ENCODE data around the gene HLA-DMA. TPM values are rescaled to one million over a fixed set of nuclear protein-coding genes. Genes with fewer than 3 reads are reported as not detected.

The HLA-DMA gene
- total and polyA plus RNA-seq, 7 donors: 16.3 to 131 (median 22.2) TPM

DNA sequence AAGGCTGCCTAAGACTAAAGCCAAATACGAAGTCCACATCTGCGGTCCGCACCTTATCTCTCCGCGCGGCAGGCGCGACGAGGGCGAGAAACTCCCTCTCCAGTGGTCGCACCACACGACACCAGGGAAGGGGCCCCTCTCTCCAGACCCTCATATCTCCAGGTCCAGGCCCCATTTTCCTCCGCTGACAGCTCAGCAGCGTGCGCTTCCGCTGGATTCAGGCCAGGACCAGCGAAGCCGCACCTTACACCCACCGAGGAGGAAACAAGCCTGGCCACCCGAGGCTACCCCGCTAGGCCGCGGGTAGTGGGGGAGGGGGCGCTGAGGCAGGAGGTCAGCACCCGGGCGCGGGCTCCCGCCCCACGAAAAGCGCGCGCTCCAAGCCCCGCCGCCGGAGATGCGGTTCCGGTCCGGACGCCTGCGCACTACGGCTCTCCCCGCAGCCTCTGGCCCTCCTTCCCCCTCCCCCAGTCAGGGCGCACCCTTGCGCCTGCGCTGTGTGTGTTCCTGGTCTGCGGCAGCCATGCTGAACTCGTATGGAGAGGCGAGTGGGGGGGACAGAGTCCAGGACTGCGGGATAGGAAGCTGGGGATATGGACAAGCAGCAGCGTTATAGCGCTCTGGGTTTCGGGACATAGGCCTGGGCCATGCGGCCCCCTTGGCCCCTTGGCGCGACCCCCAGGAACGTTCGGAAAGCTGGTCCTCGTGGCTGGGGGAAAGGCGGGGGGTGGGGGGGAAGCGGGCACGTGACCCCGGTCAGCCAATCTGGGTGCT lies 15.4 kb upstream of the HLA-DMA start, which contains the start of gene BRD2:
Gene BRD2, plus strand, starts transcription at position 502 of the 774 bp plus-strand sequence. CDS start 4,305 bp downstream, outside the sequence.
- H3K4me3 ChIP-seq: peak within 1 kb of the TSS; percentile 70 to 87 (median 78)
- WGBS, 2 donors: 0 to 1% methylated on average over 62 of the region's 62 CpGs
- H3K36me3 ChIP-seq: peaks cover 8 to 11% (median 11%) of the 10 kb centered on the region in 4 donors
- peaks cover 0 to 28% (median 18%) of the 10 kb centered on the region in 4 donors for H3K4me1 ChIP-seq
- peak within 1 kb of the TSS; percentile 98 to 99 (median 98) for H3K27ac ChIP-seq
- H3K9me3 ChIP-seq: no peaks in the 10 kb centered on the region
- peak; percentile 99 for DNase-seq
- no peaks in the 10 kb centered on the region for H3K27me3 ChIP-seq
- intact Hi-C loops (cut with DNase I): loop anchor here (5.0 kb wide), 4 partner anchors 36 to 771 kb away; partner anchors contain the start of genes HSD17B8, RXRB and SLC39A7
- TF ChIP-seq CTCF (IDR thresholded peaks at IDR 0.05) (no peak), POLR2AphosphoS5 (IDR thresholded peaks at IDR 0.05) (peak; percentile 95 to 99 (median 96)), POLR2A (IDR thresholded peaks at IDR 0.05) (peak; percentile 94 to 96), EP300 (IDR thresholded peaks at IDR 0.05) (peak in 1 of 4 donors; percentile 11)

- peak overlapping the region; percentile 70 to 87 (median 78) for H3K4me3 ChIP-seq
- no peak for DNase-seq
- intact Hi-C loops (cut with DNase I): loop anchor here (5.0 kb wide), 4 partner anchors 35 to 770 kb away; partner anchors contain the start of genes HSD17B8, RXRB and SLC39A7
- peak overlapping the region; percentile 98 to 99 (median 98) for H3K27ac ChIP-seq
- H3K36me3 ChIP-seq: peaks cover 2 to 3% (median 2%) of the 10 kb centered on the region in 4 donors
- WGBS, 2 donors: 3 to 5% methylated on average over 16 of the region's 16 CpGs
- peaks cover 0 to 28% (median 18%) of the 10 kb centered on the region in 4 donors for H3K4me1 ChIP-seq
- TF ChIP-seq POLR2A (IDR thresholded peaks at IDR 0.05): no peak
- peak in 3 of 4 experiments; percentile 29 to 53 (median 49) for TF ChIP-seq CTCF (IDR thresholded peaks at IDR 0.05)
- no peak for TF ChIP-seq EP300 (IDR thresholded peaks at IDR 0.05)
- peak in 1 of 4 donors; percentile 31 for TF ChIP-seq POLR2AphosphoS5 (IDR thresholded peaks at IDR 0.05)
- no peaks in the 10 kb centered on the region for H3K9me3 ChIP-seq
- H3K27me3 ChIP-seq: no peaks in the 10 kb centered on the region
Measured at GRCh38 chr6:32967151-32968091, 14.5 kb upstream of the HLA-DMA start.

- Histone ChIP-seq H3K9me3 (no peaks in the 10 kb centered on the region), H3K4me3 (no peak overlapping the region), H3K27me3 (no peaks in the 10 kb centered on the region), H3K4me1 (peaks cover 0 to 28% (median 18%) of the 10 kb centered on the region in 4 donors), H3K27ac (no peak overlapping the region), H3K36me3 (no peaks in the 10 kb centered on the region)
- intact Hi-C loops (cut with DNase I): loop anchor here (5.0 kb wide), 4 partner anchors 32 to 767 kb away; partner anchors contain the start of genes HSD17B8, RXRB and SLC39A7
- TF ChIP-seq EP300 (IDR thresholded peaks at IDR 0.05): no peak
- TF ChIP-seq POLR2A (IDR thresholded peaks at IDR 0.05): no peak
- no peak for TF ChIP-seq POLR2AphosphoS5 (IDR thresholded peaks at IDR 0.05)
- TF ChIP-seq CTCF (IDR thresholded peaks at IDR 0.05): no peak
- no peak for DNase-seq
- 78 to 91% methylated on average over 5 of the region's 5 CpGs for WGBS, 2 donors
Measured at GRCh38 chr6:32964776-32965175, 11.9 kb upstream of the HLA-DMA start.

DNA sequence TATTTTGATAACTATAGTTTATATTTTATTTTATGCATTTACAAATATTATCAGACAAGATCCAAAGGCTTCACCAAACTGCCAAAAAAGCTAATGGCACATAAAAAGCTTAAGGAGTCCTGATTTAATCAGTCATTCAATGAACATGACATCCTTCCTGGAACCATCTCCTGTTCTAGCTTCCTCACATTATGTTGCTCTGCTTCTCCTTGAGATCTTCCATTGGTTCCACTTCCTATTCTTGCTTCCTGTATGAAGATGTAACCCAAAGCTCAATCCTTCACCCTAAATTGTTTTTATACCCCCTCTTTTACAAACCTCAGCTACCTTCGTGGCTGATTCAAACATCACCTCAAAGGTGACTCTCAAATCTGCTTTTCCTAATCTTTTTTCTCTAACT lies 11.0 kb upstream of the HLA-DMA start:
- no peaks in the 10 kb centered on the region for H3K36me3 ChIP-seq
- no peaks in the 10 kb centered on the region for H3K27me3 ChIP-seq
- H3K4me1 ChIP-seq: peaks cover 0 to 28% (median 18%) of the 10 kb centered on the region in 4 donors
- 74 to 75% methylated on average over 1 of the region's 1 CpG for WGBS, 2 donors
- intact Hi-C loops (cut with DNase I): no loop called here
- no peak overlapping the region for H3K4me3 ChIP-seq
- no peak overlapping the region for H3K27ac ChIP-seq
- TF ChIP-seq POLR2A (IDR thresholded peaks at IDR 0.05) (no peak), EP300 (IDR thresholded peaks at IDR 0.05) (no peak), CTCF (IDR thresholded peaks at IDR 0.05) (no peak), POLR2AphosphoS5 (IDR thresholded peaks at IDR 0.05) (no peak)
- no peaks in the 10 kb centered on the region for H3K9me3 ChIP-seq
- no peak for DNase-seq

All from sigmoid colon (tissue), 7 donors.